GM23248 (cell line): ENCODE measurements around the gene RALGAPB. TPM values are rescaled to one million over a fixed set of nuclear protein-coding genes. Genes with fewer than 3 reads are reported as not detected.

Experiments
- DNase-seq: peaks from one replicate; pipeline ENCODE4 v3.0.0-alpha.2; 2015
- H2AFZ ChIP-seq: fragments of 200-600 bp; sonication (generic); 2 replicates; pipeline ENCODE4 v1.6.1; 2016; ENCODE audit warnings: antibody characterized with exemption
- H3F3A ChIP-seq: fragments of 200-600 bp; sonication (generic); 2 replicates; pipeline ENCODE4 v1.6.1; 2016; ENCODE audit warnings: mild to moderate bottlenecking, antibody characterized with exemption, mixed run types; ENCODE audit not compliant: insufficient read depth
- H3K27ac ChIP-seq: fragments of 200-600 bp; sonication (generic); 2 replicates; pipeline ENCODE4 v1.5.1; 2016; ENCODE audit warnings: mild to moderate bottlenecking
- H3K27me3 ChIP-seq: fragments of 200-600 bp; sonication (generic); replicated peaks from 2 replicates; pipeline ENCODE4 v1.6.1; 2016; ENCODE audit warnings: mild to moderate bottlenecking; ENCODE audit not compliant: insufficient read depth
- H3K36me3 ChIP-seq: fragments of 200-600 bp; sonication (generic); 2 replicates; pipeline ENCODE4 v1.6.1; 2016; ENCODE audit warnings: low read depth, mild to moderate bottlenecking
- H3K4me1 ChIP-seq: fragments of 200-600 bp; sonication (generic); 2 replicates; pipeline ENCODE4 v1.6.1; 2016; ENCODE audit warnings: mild to moderate bottlenecking; ENCODE audit not compliant: insufficient read depth
- H3K4me2 ChIP-seq: fragments of 200-600 bp; sonication (generic); one replicate; pipeline ENCODE4 v1.6.1; 2016; ENCODE audit warnings: mild to moderate bottlenecking; ENCODE audit not compliant: unreplicated experiment
- H3K4me3 ChIP-seq: fragments of 200-600 bp; sonication (generic); 2 replicates; pipeline ENCODE4 v1.5.1; 2016; ENCODE audit warnings: mild to moderate bottlenecking
- H3K79me2 ChIP-seq: fragments of 200-600 bp; sonication (generic); 2 replicates; pipeline ENCODE4 v1.6.1; 2016; ENCODE audit warnings: mild to moderate bottlenecking; ENCODE audit not compliant: insufficient read depth
- H3K9ac ChIP-seq: fragments of 200-600 bp; sonication (generic); 2 replicates; pipeline ENCODE4 v1.6.1; 2016; ENCODE audit warnings: mild to moderate bottlenecking
- H3K9me2 ChIP-seq: fragments of 200-600 bp; sonication (generic); 2 replicates; pipeline ENCODE4 v1.6.1; 2016; ENCODE audit warnings: mixed run types, mild to moderate bottlenecking, moderate library complexity; ENCODE audit not compliant: insufficient read depth
- H3K9me3 ChIP-seq: fragments of 200-600 bp; sonication (generic); one replicate; pipeline ENCODE4 v1.6.1; 2017; ENCODE audit warnings: low read depth
- H4K20me1 ChIP-seq: fragments of 200-600 bp; sonication (generic); 2 replicates; pipeline ENCODE4 v1.6.0; 2016; ENCODE audit not compliant: insufficient read depth
- EZH2 ChIP-seq: fragments of 200-600 bp; sonication (generic); IDR thresholded peaks from 2 replicates; pipeline ENCODE4 v1.6.1; 2018; ENCODE audit warnings: antibody characterized with exemption, mild to moderate bottlenecking; ENCODE audit not compliant: insufficient read depth, poor library complexity, severe bottlenecking
- EZH2phosphoT487 ChIP-seq: fragments of 200-600 bp; sonication (generic); IDR thresholded peaks from 2 replicates; pipeline ENCODE4 v1.6.1; 2018; ENCODE audit warnings: antibody characterized with exemption, moderate library complexity, mild to moderate bottlenecking, low read depth; ENCODE audit not compliant: insufficient read depth
- WGBS, 2 experiments: methylation state at CpG; one replicate each; pipeline ENCODE4 v1.1.6; 2015 to 2017; ENCODE audit warnings: low lambda C conversion rate in 2 of 2, low coverage in 1 of 2; ENCODE audit errors: missing lambda C conversion rate in 2 of 2; 5-methylcytosine and 5-hydroxymethylcytosine counted together
- in situ Hi-C: fragments of 300-500 bp; cut with MboI; formaldehyde crosslinking; loops from 2 replicates; pipeline ENCODE4 v1.15.0; 2020
- polyA plus RNA-seq: library from polyadenylated mRNA; unstranded; fragments of >200 nt; fragmentation: Nextera tagmentation; extraction: Ambion mirVana; gene quantifications from 2 replicates; pipeline ENCODE4 v1.2.1, GENCODE V29; 2016
- total RNA-seq: library from RNA; depleted of rRNA; stranded (reverse); fragments of >200 nt; shearing (Covaris generic); gene quantifications from 2 replicates; pipeline ENCODE4 v1.2.3, GENCODE V29; 2014

The RALGAPB gene
- total and polyA plus RNA-seq, 2 experiments from 2014 or later = 9.8 to 20.2 TPM

DNA sequence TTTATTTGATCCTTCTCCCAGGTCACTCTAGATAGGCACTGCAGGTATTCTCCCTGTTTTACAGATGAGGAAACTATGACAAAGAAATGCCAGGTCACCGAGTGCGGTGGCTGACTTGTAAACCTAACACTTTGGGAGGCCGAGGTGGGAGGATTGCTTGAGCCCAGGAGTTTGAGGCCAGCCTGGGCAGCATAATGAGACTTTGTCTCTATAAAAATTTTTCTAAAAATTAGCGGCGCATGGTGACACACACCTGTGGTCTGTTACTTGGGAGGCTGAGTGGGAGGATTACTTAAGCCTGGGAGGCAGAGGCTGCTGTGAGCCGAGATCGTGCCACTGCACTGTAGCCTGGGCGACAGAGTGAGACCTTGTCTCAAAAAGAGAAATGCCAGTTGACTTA, 5.1 kb downstream of the RALGAPB start:
- H3K36me3 ChIP-seq = no peaks in the 10 kb centered on the region
- H3K27me3 ChIP-seq = no peaks in the 10 kb centered on the region
- H3K4me3 ChIP-seq = no peak overlapping the region
- DNase-seq = no peak
- H3K79me2 ChIP-seq = peaks cover 97% of the 10 kb centered on the region
- H3K9ac ChIP-seq = no peak overlapping the region
- TF ChIP-seq EZH2phosphoT487 (no peak), EZH2 (no peak)
- no peak overlapping the region for H3K27ac ChIP-seq
- 94 to 95% methylated on average over 8 of the region's 8 CpGs for WGBS, 2 experiments
- no peaks in the 10 kb centered on the region for H3K9me2 ChIP-seq
- no peaks in the 10 kb centered on the region for H3F3A ChIP-seq
- H4K20me1 ChIP-seq = peaks cover 30% of the 10 kb centered on the region
- H3K9me3 ChIP-seq = no peaks in the 10 kb centered on the region
- peaks cover 12% of the 10 kb centered on the region for H3K4me1 ChIP-seq
- H2AFZ ChIP-seq = no peak overlapping the region
- no peak overlapping the region for H3K4me2 ChIP-seq
- in situ Hi-C loops = no loop called here

DNA sequence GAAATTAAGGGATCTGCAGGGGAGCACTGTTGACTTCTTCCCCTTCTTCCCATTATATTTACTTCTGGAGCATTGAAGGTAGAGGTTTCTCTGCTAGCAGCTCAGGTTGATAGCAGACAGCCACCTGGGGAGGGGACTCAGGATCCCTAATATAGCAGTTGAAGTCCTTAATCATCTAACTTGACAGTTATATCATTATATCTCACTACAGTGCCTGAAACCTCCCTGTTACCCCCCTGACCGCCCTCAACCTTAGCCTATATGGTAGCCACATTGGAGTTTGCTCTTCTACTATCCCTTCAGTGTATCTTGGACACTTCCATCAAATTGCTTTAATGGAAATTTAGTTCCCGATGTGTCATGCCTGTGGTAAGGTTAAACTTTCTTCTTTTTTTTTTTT, 7.0 kb downstream of the RALGAPB start:
- in situ Hi-C loops = no loop called here
- H3K4me3 ChIP-seq = no peak overlapping the region
- peaks cover 32% of the 10 kb centered on the region for H4K20me1 ChIP-seq
- H2AFZ ChIP-seq = no peak overlapping the region
- 96 to 97% methylated on average over 2 of the region's 2 CpGs for WGBS, 2 experiments
- no peak overlapping the region for H3K27ac ChIP-seq
- TF ChIP-seq EZH2 (no peak), EZH2phosphoT487 (no peak)
- no peaks in the 10 kb centered on the region for H3F3A ChIP-seq
- H3K27me3 ChIP-seq = no peaks in the 10 kb centered on the region
- peaks cover 98% of the 10 kb centered on the region for H3K79me2 ChIP-seq
- no peak for DNase-seq
- no peak overlapping the region for H3K9ac ChIP-seq
- H3K9me2 ChIP-seq = no peaks in the 10 kb centered on the region
- H3K9me3 ChIP-seq = no peaks in the 10 kb centered on the region
- H3K4me2 ChIP-seq = no peak overlapping the region
- no peaks in the 10 kb centered on the region for H3K4me1 ChIP-seq
- H3K36me3 ChIP-seq = no peaks in the 10 kb centered on the region

DNA sequence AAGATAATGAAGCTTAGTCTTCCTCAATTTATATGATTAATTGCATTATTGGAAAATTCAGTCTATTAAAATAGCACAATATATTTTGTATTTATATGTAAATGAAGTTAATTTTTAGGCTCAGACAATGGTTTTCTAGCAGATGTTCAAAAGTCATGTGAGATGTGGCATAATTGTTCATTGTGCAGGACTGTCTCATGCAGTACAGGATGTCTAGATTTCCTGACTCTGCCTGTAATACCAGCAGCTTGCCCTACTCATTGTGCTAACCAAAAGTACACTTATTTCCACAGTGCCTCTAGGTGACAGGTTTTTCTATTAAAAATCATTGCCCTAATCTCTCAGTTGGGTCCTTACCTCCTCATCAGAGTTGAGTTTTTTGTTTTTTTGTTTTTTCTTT, 12.4 kb downstream of the RALGAPB start:
- no peak for DNase-seq
- in situ Hi-C loops = no loop called here
- Histone ChIP-seq H3K9me2 (no peaks in the 10 kb centered on the region), H2AFZ (no peak overlapping the region), H3K4me3 (no peak overlapping the region), H3K36me3 (peaks cover 16% of the 10 kb centered on the region), H3K4me2 (no peak overlapping the region), H3K9me3 (no peaks in the 10 kb centered on the region), H3K4me1 (no peaks in the 10 kb centered on the region), H3K9ac (no peak overlapping the region), H3K79me2 (peaks cover 98% of the 10 kb centered on the region), H4K20me1 (peaks cover 18% of the 10 kb centered on the region), H3K27me3 (no peaks in the 10 kb centered on the region), H3K27ac (no peak overlapping the region; the same call in 1 of the 2 replicates), H3F3A (no peaks in the 10 kb centered on the region)
- TF ChIP-seq EZH2phosphoT487 = no peak
- no peak for TF ChIP-seq EZH2

DNA sequence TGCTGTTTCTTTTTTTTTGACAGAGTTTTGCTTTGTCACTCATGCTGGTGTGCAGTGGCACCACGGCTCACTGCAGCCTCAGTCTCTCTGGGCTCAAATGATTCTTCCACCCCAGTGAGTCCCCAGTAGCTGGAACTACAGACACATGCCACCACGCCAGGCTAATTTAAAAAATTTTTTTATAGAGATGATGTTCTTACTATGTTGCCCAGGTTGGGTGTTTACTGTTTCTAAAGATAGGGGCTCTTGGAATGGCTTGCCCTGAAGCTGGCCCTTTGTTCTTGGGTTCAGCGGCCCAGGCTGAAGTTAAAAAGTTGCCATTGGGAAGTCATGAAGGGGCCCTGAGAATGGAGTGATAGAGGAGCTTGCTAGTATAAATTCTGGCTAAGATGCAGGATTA, 16.5 kb downstream of the RALGAPB start:
- TF ChIP-seq EZH2 (no peak), EZH2phosphoT487 (no peak)
- Histone ChIP-seq H3K9ac (no peak overlapping the region), H3K4me1 (no peaks in the 10 kb centered on the region), H3K27me3 (no peaks in the 10 kb centered on the region), H3K79me2 (peaks cover 98% of the 10 kb centered on the region), H2AFZ (no peak overlapping the region), H4K20me1 (peaks cover 13% of the 10 kb centered on the region), H3K36me3 (peaks cover 31% of the 10 kb centered on the region), H3K27ac (no peak overlapping the region), H3F3A (no peaks in the 10 kb centered on the region), H3K9me3 (no peaks in the 10 kb centered on the region), H3K4me2 (no peak overlapping the region), H3K4me3 (no peak overlapping the region), H3K9me2 (no peaks in the 10 kb centered on the region)
- in situ Hi-C loops = no loop called here
- WGBS, 2 experiments = 83 to 89% methylated on average over 3 of the region's 3 CpGs
- DNase-seq = no peak
